ENCODE measurements around the gene MYO1E.
A peak's percentile ranks its signal among the peaks of the same experiment; 100 is the strongest.
"Not testable (repeated sequence)": the region's sequence is repeated elsewhere in the genome, so short reads cannot be mapped to it uniquely, and the experiment has no call there.

Gene MYO1E

GRCh38 chr15:59349680-59350420, 22.8 kb downstream of the MYO1E start:
- no peak for DNase-seq

GRCh38 chr15:59347915-59348314, 24.8 kb downstream of the MYO1E start:
- no peak for DNase-seq

GRCh38 chr15:59346951-59347350, 25.7 kb downstream of the MYO1E start:
- no peak for DNase-seq

- no peak for DNase-seq
These were observed 27.3 kb downstream of the MYO1E start for GRCh38 chr15:59345326-59345725.

- DNase-seq = no peak
These were observed 28.4 kb downstream of the MYO1E start for GRCh38 chr15:59344311-59344710.

GRCh38 chr15:59340325-59340724, 32.3 kb downstream of the MYO1E start:
- no peak for DNase-seq

GRCh38 chr15:59339252-59339672, 33.4 kb downstream of the MYO1E start:
- DNase-seq = no peak

- DNase-seq = no peak
These were observed 34.3 kb downstream of the MYO1E start for GRCh38 chr15:59338414-59338813.

GRCh38 chr15:59336725-59337124, 35.9 kb downstream of the MYO1E start:
- not testable (repeated sequence) for DNase-seq

GRCh38 chr15:59335207-59335786, 37.4 kb downstream of the MYO1E start:
- peak in 1 of 5 experiments; percentile 69 for DNase-seq

GRCh38 chr15:59334076-59334415, 38.6 kb downstream of the MYO1E start:
- DNase-seq = no peak

GRCh38 chr15:59333401-59334075, 39.1 kb downstream of the MYO1E start:
- DNase-seq = no peak

- DNase-seq = no peak
These were observed 40.7 kb downstream of the MYO1E start for GRCh38 chr15:59332009-59332408.

GRCh38 chr15:59330649-59331048, 42.0 kb downstream of the MYO1E start:
- DNase-seq = no peak

GRCh38 chr15:59329570-59330350, 42.9 kb downstream of the MYO1E start:
- no peak for DNase-seq

GRCh38 chr15:59329091-59329490, 43.6 kb downstream of the MYO1E start:
- DNase-seq = no peak

- DNase-seq = no peak
These were observed 44.7 kb downstream of the MYO1E start for GRCh38 chr15:59327942-59328341.

- DNase-seq = no peak
These were observed 45.8 kb downstream of the MYO1E start for GRCh38 chr15:59326856-59327255.

GRCh38 chr15:59322056-59322759, 50.5 kb downstream of the MYO1E start:
- peak in 1 of 5 experiments; percentile 52 for DNase-seq

GRCh38 chr15:59321000-59321689, 51.5 kb downstream of the MYO1E start:
- DNase-seq = peak in 1 of 5 experiments; percentile 65

- DNase-seq = no peak
These were observed 55.5 kb downstream of the MYO1E start for GRCh38 chr15:59317211-59317610.

- no peak for DNase-seq
These were observed 56.7 kb downstream of the MYO1E start for GRCh38 chr15:59315914-59316451.

Measured in T-helper 2 cell (primary cell).